ENCODE data around the gene TUFT1. TPM values are rescaled to one million over a fixed set of nuclear protein-coding genes. Genes with fewer than 3 reads are reported as not detected.

TUFT1 gene
- total and polyA plus RNA-seq, 2 of the 13 experiments (the other 11 are each of a cell fraction or from before 2014, with no cell fraction given) = 6.4 to 7.3 TPM

- TF ChIP-seq HMGXB3 (CRISPR knock-in tag; IDR thresholded peaks at IDR 0.05; ENCODE audit: borderline replicate concordance) = 0 out of 2 replicates have a peak, but pooled peaks have one; percentile 25
- TF ChIP-seq BCL6 (CRISPR knock-in tag; IDR thresholded peaks at IDR 0.05) = peak; percentile 94
- no peak for TF ChIP-seq CCAR2 (optimal IDR thresholded peaks at IDR 0.05; ENCODE audit: low read depth, low read length)
- TF ChIP-seq RFX5 (IDR thresholded peaks at IDR 0.05; ENCODE audit: low read depth, low read length) = 0 out of 2 replicates have a peak, but pooled peaks have one; percentile 10
- peak; percentile 53; the same call in 1 of the 2 replicates for TF ChIP-seq ZNF788 (CRISPR knock-in tag; IDR thresholded peaks at IDR 0.05; ENCODE audit: borderline replicate concordance)
- TF ChIP-seq HNF4A (CRISPR knock-in tag; IDR thresholded peaks at IDR 0.05) = peak; percentile 94
- peak; percentile 19; the same call in 1 of the 2 replicates for TF ChIP-seq ZBTB7A (CRISPR knock-in tag; IDR thresholded peaks at IDR 0.05)
- TF ChIP-seq MBNL3 (CRISPR knock-in tag; conservative IDR thresholded peaks at IDR 0.05) = no peak
- TF ChIP-seq MXI1 (IDR thresholded peaks at IDR 0.05; ENCODE audit: borderline replicate concordance, low read depth, low read length) = peak; percentile 99
- peak; percentile 56 for TF ChIP-seq ZNF263 (CRISPR knock-in tag; IDR thresholded peaks at IDR 0.05)
- TF ChIP-seq SKIL (CRISPR knock-in tag; IDR thresholded peaks at IDR 0.05; ENCODE audit: borderline replicate concordance) = peak; percentile 82; the same call in 1 of the 2 replicates
- TF ChIP-seq HMG20B (CRISPR knock-in tag; conservative IDR thresholded peaks at IDR 0.05) = peak; percentile 58
- peak; percentile 70; the same call in 1 of the 2 replicates for TF ChIP-seq SPEN (CRISPR knock-in tag; IDR thresholded peaks at IDR 0.05; ENCODE audit: low read depth)
- TF ChIP-seq TEAD2 (CRISPR knock-in tag; IDR thresholded peaks at IDR 0.05) = no peak
- peak; percentile 71; the same call in 1 of the 2 replicates for TF ChIP-seq HOMEZ (CRISPR knock-in tag; IDR thresholded peaks at IDR 0.05; ENCODE audit: low read depth)
- TF ChIP-seq ZNF331 (CRISPR knock-in tag; IDR thresholded peaks at IDR 0.05) = peak; percentile 42; the same call in 1 of the 2 replicates
- TF ChIP-seq ZMYM2 (CRISPR knock-in tag; IDR thresholded peaks at IDR 0.05) = peak; percentile 57; the same call in 1 of the 2 replicates
- no peak for TF ChIP-seq ZNF781 (CRISPR knock-in tag; IDR thresholded peaks at IDR 0.05; ENCODE audit: borderline replicate concordance, not compliant biosample characterization)
- TF ChIP-seq SIX1 (CRISPR knock-in tag; IDR thresholded peaks at IDR 0.05; ENCODE audit: borderline replicate concordance) = peak; percentile 42; the same call in 1 of the 2 replicates
Measured at GRCh38 chr1:151547119-151547899, 7.2 kb downstream of the TUFT1 start (continued).
